Measurements from ENCODE around the gene EDRF1.

EDRF1 gene

DNA sequence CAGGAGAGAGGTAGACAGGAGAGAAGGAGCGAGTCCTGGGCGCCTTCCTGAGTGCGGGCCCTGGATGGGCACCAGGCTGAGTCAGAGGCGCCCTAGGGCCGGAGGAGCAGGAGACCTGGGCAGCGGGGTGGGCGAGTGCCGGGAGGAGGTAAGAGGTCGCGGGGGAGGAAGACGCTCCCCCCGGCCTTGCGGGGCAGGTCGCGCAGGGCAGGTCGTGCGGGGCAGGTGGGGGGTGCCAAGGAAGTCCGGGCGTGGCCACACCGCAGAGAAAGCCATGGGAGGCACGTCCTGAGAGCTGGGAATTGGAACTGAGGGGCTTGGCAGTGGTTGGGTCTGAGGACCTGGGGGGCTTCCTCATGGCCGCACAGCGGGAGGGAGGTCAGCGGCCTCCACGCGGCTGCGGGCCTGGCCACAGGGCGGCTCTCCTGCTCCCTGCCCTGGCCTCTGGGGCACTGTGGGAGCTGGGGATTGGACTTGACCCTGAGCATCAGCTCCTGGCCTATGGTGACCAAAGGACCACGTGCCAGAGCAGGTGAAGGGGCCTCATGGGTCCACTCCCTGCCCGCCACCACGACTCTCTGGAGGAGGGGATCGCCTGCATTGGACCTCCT lies 55.2 kb downstream of the EDRF1 start:
- TF ChIP-seq POLR2A (IDR thresholded peaks at IDR 0.05; ENCODE audit: extremely low read depth, insufficient read length) (no peak), MYC (IDR thresholded peaks at IDR 0.05; ENCODE audit: low read depth, low read length) (no peak)
- DNase-seq (ENCODE audit: low read depth): no peak
- H3K4me3 ChIP-seq (ENCODE audit: low read depth, low read length): no peak overlapping the region

- no peak for DNase-seq (ENCODE audit: low read depth)
- TF ChIP-seq MAX (IDR thresholded peaks at IDR 0.05; ENCODE audit: low read depth, low read length) (no peak), POLR2A (IDR thresholded peaks at IDR 0.05; ENCODE audit: extremely low read depth, insufficient read length) (no peak), MYC (IDR thresholded peaks at IDR 0.05; ENCODE audit: low read depth, low read length) (no peak)
- TF ChIP-seq, protein P1, sequence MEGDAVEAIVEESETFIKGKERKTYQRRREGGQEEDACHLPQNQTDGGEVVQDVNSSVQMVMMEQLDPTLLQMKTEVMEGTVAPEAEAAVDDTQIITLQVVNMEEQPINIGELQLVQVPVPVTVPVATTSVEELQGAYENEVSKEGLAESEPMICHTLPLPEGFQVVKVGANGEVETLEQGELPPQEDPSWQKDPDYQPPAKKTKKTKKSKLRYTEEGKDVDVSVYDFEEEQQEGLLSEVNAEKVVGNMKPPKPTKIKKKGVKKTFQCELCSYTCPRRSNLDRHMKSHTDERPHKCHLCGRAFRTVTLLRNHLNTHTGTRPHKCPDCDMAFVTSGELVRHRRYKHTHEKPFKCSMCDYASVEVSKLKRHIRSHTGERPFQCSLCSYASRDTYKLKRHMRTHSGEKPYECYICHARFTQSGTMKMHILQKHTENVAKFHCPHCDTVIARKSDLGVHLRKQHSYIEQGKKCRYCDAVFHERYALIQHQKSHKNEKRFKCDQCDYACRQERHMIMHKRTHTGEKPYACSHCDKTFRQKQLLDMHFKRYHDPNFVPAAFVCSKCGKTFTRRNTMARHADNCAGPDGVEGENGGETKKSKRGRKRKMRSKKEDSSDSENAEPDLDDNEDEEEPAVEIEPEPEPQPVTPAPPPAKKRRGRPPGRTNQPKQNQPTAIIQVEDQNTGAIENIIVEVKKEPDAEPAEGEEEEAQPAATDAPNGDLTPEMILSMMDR (IDR thresholded peaks at IDR 0.05; ENCODE audit: low read depth, low read length): no peak
- H3K4me3 ChIP-seq (ENCODE audit: low read depth, low read length): no peak within 1 kb of the TSS
Measured at GRCh38 chr10:125775491-125776106, 56.1 kb downstream of the EDRF1 start, which contains the start of gene MMP21. Gene MMP21, minus strand, starts transcription at chr10:125775821. Its CDS starts 0 bp downstream, at chr10:125775821.

DNA sequence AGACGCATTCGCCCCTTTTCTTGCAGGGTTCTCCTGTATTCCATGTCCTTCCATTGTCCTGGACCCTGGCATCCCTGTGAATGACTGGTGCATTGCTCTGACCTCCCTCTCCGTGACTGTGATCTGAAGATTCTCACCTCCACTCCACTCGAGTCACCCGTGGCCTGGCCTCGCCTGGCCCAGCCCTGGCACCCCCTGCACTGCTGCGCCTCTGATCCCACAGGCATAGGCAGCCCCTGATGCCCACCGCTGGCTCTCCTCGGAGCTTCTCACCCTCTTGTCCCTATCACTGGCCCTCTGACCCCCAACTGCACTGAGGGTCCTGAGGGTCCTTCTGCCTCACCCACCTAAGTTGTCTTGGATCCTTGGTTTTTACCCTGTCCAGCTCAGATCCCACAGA lies 58.3 kb downstream of the EDRF1 start:
- no peak for DNase-seq (ENCODE audit: low read depth)
- TF ChIP-seq, protein P1 (IDR thresholded peaks at IDR 0.05; ENCODE audit: low read depth, low read length): no peak
- TF ChIP-seq MAX (IDR thresholded peaks at IDR 0.05; ENCODE audit: low read depth, low read length) (no peak), POLR2A (IDR thresholded peaks at IDR 0.05; ENCODE audit: extremely low read depth, insufficient read length) (no peak), MYC (IDR thresholded peaks at IDR 0.05; ENCODE audit: low read depth, low read length) (no peak)
- no peak overlapping the region for H3K4me3 ChIP-seq (ENCODE audit: low read depth, low read length)

DNA sequence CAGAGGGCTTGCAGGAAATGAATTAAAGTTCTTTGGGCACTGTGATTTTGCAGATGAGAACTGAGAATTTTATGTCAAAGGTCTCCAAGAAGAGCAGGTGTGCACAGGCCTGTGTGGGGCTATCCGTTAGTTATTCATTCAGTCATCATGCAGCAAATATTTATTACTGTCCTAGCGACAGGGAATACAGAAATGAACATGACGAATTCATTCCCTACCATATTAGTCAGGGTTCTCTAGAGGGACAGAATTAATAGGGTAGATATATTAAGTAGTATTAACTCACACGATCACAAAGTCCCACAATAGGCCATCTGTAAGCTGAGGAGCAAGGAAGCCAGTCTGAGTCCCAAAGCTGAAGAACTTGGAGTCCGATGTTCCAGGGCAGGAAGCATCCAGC lies 59.0 kb downstream of the EDRF1 start:
- H3K4me3 ChIP-seq (ENCODE audit: low read depth, low read length): no peak overlapping the region
- DNase-seq (ENCODE audit: low read depth): no peak

DNA sequence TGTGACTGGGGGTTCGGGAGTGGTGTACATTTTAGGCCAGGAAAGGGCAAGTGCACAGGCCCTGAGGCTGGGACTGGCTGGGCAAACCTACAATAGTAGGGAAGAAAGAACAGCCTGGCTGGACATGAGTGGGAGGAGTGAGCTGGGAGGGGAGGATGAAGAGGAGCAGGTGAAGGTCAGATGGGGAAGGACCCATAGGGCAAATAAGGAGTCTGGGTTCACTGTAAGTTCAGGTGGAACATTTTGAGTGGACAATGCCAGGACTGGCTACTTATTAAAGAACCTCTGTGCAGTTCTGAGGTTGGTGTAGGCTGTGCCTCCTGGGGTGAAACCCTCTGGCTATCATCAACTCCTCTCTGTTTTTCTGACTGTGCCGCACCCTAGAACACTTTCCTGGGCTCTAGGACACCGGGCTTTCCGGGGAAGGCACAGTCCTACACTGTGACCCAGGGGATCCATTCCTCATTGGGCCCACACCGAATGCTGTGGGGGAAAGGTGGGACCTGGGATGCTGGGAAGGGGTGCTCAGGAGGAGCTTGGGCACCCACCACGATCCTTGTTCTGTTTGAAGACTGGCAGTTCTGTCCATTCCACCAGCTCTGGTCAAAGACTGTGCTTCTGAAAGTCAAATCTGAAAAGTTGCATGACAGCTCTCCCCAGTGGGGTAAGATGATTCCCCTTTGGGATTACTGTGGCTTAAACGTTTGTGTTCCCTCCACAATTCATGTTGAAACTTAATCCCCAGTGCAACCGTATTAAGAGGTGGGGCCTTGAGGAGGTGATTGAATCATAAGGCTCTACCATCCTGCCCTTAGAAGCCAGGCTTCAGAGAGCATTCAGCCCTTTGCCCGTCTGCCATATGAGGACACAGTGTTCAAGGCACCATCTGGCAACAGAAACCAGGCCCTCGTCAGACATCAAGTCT lies 60.2 kb downstream of the EDRF1 start:
- TF ChIP-seq, protein P1 (IDR thresholded peaks at IDR 0.05; ENCODE audit: low read depth, low read length): no peak
- TF ChIP-seq MAX (IDR thresholded peaks at IDR 0.05; ENCODE audit: low read depth, low read length): no peak
- TF ChIP-seq POLR2A (IDR thresholded peaks at IDR 0.05; ENCODE audit: extremely low read depth, insufficient read length): no peak
- TF ChIP-seq MYC (IDR thresholded peaks at IDR 0.05; ENCODE audit: low read depth, low read length): no peak
- DNase-seq (ENCODE audit: low read depth): peak; percentile 75
- no peak overlapping the region for H3K4me3 ChIP-seq (ENCODE audit: low read depth, low read length)

More for the DNA sequence above, 59.0 kb downstream of the EDRF1 start:
- TF ChIP-seq POLR2A (IDR thresholded peaks at IDR 0.05; ENCODE audit: extremely low read depth, insufficient read length) (no peak), MYC (IDR thresholded peaks at IDR 0.05; ENCODE audit: low read depth, low read length) (no peak), MAX (IDR thresholded peaks at IDR 0.05; ENCODE audit: low read depth, low read length) (no peak)
- TF ChIP-seq, protein P1 (IDR thresholded peaks at IDR 0.05; ENCODE audit: low read depth, low read length): no peak

GRCh38 chr10:125781374-125781773 lies 61.9 kb downstream of the EDRF1 start:
- no peak for DNase-seq (ENCODE audit: low read depth)
- H3K4me3 ChIP-seq (ENCODE audit: low read depth, low read length): no peak overlapping the region
- TF ChIP-seq MAX (IDR thresholded peaks at IDR 0.05; ENCODE audit: low read depth, low read length) (no peak), MYC (IDR thresholded peaks at IDR 0.05; ENCODE audit: low read depth, low read length) (no peak), POLR2A (IDR thresholded peaks at IDR 0.05; ENCODE audit: extremely low read depth, insufficient read length) (no peak)
- TF ChIP-seq, protein P1 (IDR thresholded peaks at IDR 0.05; ENCODE audit: low read depth, low read length): no peak
